ENCODE results near the gene CACNB2.
A peak's percentile ranks its signal among the peaks of the same experiment; 100 is the strongest.

CACNB2 gene

GRCh38 chr10:18210711-18211110 is 70.5 kb downstream of the CACNB2 start:
- no peak for TF ChIP-seq CTCF (IDR thresholded peaks at IDR 0.05; ENCODE audit: control extremely low read depth, extremely low read depth, low read depth, missing control alignments)
- ChIA-PET CTCF (no interaction called here), POLR2A (no interaction called here)
- no peak for DNase-seq (ENCODE audit: extremely low spot score)

- CTCF ChIA-PET, result interaction anchor here (0.6 kb wide), 1 partner anchor 18 kb away, joined by 3 read pairs; no protein-coding TSS in a partner anchor
- no peak for TF ChIP-seq CTCF (IDR thresholded peaks at IDR 0.05; ENCODE audit: control extremely low read depth, extremely low read depth, low read depth, missing control alignments)
- POLR2A ChIA-PET, result no interaction called here
- DNase-seq (ENCODE audit: extremely low spot score), result no peak
Observed at GRCh38 chr10:18211862-18212261, 71.6 kb downstream of the CACNB2 start.

GRCh38 chr10:18213271-18213670 is 73.0 kb downstream of the CACNB2 start:
- no peak for DNase-seq (ENCODE audit: extremely low spot score)
- POLR2A ChIA-PET, result no interaction called here
- CTCF ChIA-PET, result interaction anchor here (1.0 to 1.3 kb wide), 3 partner anchors 11 to 365 kb away, joined by 3 read pairs; no protein-coding TSS in a partner anchor
- TF ChIP-seq CTCF (IDR thresholded peaks at IDR 0.05; ENCODE audit: control extremely low read depth, extremely low read depth, low read depth, missing control alignments), result no peak

GRCh38 chr10:18214691-18215563 is 74.7 kb downstream of the CACNB2 start:
- DNase-seq (ENCODE audit: extremely low spot score), result peak; percentile 32
- peak; percentile 67 for TF ChIP-seq CTCF (IDR thresholded peaks at IDR 0.05; ENCODE audit: control extremely low read depth, extremely low read depth, low read depth, missing control alignments)
- ChIA-PET POLR2A (no interaction called here), CTCF (interaction anchor here (0.6 to 1.0 kb wide), 3 partner anchors 18 to 311 kb away, joined by 3 read pairs; no protein-coding TSS in a partner anchor)

- DNase-seq (ENCODE audit: extremely low spot score), result no peak
- CTCF ChIA-PET, result interaction anchor here (0.8 to 1.9 kb wide), 3 partner anchors 9 to 306 kb away, joined by 3 to 6 read pairs (median 4); no protein-coding TSS in a partner anchor
- POLR2A ChIA-PET, result no interaction called here
- peak; percentile 22 for TF ChIP-seq CTCF (IDR thresholded peaks at IDR 0.05; ENCODE audit: control extremely low read depth, extremely low read depth, low read depth, missing control alignments)
Observed at GRCh38 chr10:18216482-18216881, 76.3 kb downstream of the CACNB2 start.

- DNase-seq (ENCODE audit: extremely low spot score), result no peak
- ChIA-PET POLR2A (no interaction called here), CTCF (interaction anchor here (1.8 to 1.9 kb wide), 2 partner anchors 10 to 307 kb away, joined by 4 to 6 read pairs; no protein-coding TSS in a partner anchor)
- TF ChIP-seq CTCF (IDR thresholded peaks at IDR 0.05; ENCODE audit: control extremely low read depth, extremely low read depth, low read depth, missing control alignments), result no peak
Observed at GRCh38 chr10:18217577-18217976, 77.4 kb downstream of the CACNB2 start.

Measured in GM10248 (cell line).